Keratinocyte (primary cell): ENCODE measurements around the gene NTF4. TPM values are rescaled to one million over a fixed set of nuclear protein-coding genes. Genes with fewer than 3 reads are reported as not detected.

Experiments
- DNase-seq: peaks from one replicate; pipeline ENCODE4 v3.0.0-alpha.2; 2011; ENCODE audit warnings: low read depth, missing footprints, low spot score
- FAIRE-seq: peaks from 2 replicates; lab custom pipeline; 2011; peaks lifted over from hg19 to GRCh38; lab: Jason Lieb, UNC
- H2AFZ ChIP-seq: 2 replicates; pipeline ENCODE4 v1.6.0; 2012; ENCODE audit warnings: low read length, control low read depth, inconsistent platforms; ENCODE audit not compliant: control insufficient read depth
- H3K27ac ChIP-seq: 2 replicates; pipeline ENCODE4 v1.5.1; 2011; ENCODE audit warnings: low read length; ENCODE audit not compliant: control insufficient read depth, insufficient read depth
- H3K27me3 ChIP-seq: 3 replicates; pipeline ENCODE4 v1.6.0; 2011; ENCODE audit warnings: low read length; ENCODE audit not compliant: control insufficient read depth, insufficient read depth; ENCODE audit errors: extremely low read depth
- H3K36me3 ChIP-seq, 2 experiments: 2 replicates in 1 of 2; 3 replicates in 1 of 2; pipeline ENCODE4 v1.5.1; 2011; ENCODE audit warnings: low read length in 2 of 2, mild to moderate bottlenecking in 1 of 2; ENCODE audit not compliant: control insufficient read depth in 2 of 2, insufficient read depth in 2 of 2; ENCODE audit errors: extremely low read depth in 1 of 2
- H3K4me1 ChIP-seq: 3 replicates; pipeline ENCODE4 v1.5.1; 2011; ENCODE audit warnings: low read length; ENCODE audit not compliant: control insufficient read depth, insufficient read depth; ENCODE audit errors: extremely low read depth
- H3K4me2 ChIP-seq: 3 replicates; pipeline ENCODE4 v1.6.0; 2011; ENCODE audit warnings: low read depth, low read length; ENCODE audit not compliant: control insufficient read depth, insufficient read depth; ENCODE audit errors: extremely low read depth
- H3K4me3 ChIP-seq, 3 experiments: fragments of 200-600 bp in 1 of 3; sonication (generic) in 1 of 3; 2 replicates in 2 of 3; 3 replicates in 1 of 3; pipeline ENCODE4 v1.5.1; 2011 to 2016; ENCODE audit warnings: low read length in 3 of 3, mild to moderate bottlenecking in 3 of 3, control low read depth in 2 of 3, inconsistent platforms in 1 of 3, low read depth in 1 of 3, mixed read lengths in 1 of 3, mixed run types in 1 of 3, moderate library complexity in 1 of 3; ENCODE audit not compliant: control insufficient read depth in 2 of 3, insufficient read depth in 2 of 3; ENCODE audit errors: extremely low read depth in 1 of 3
- H3K79me2 ChIP-seq: 2 replicates; pipeline ENCODE4 v1.6.0; 2012; ENCODE audit warnings: low read length; ENCODE audit not compliant: control insufficient read depth, insufficient read depth
- H3K9ac ChIP-seq: 3 replicates; pipeline ENCODE4 v1.6.0; 2011; ENCODE audit warnings: low read length; ENCODE audit not compliant: control insufficient read depth, insufficient read depth; ENCODE audit errors: extremely low read depth
- H3K9me1 ChIP-seq: 3 replicates; pipeline ENCODE4 v1.6.0; 2011; ENCODE audit warnings: low read length; ENCODE audit not compliant: control insufficient read depth, insufficient read depth; ENCODE audit errors: extremely low read depth
- H3K9me3 ChIP-seq: 2 replicates; pipeline ENCODE4 v1.5.1; 2012; ENCODE audit warnings: low read depth, low read length; ENCODE audit not compliant: control insufficient read depth
- H4K20me1 ChIP-seq: 3 replicates; pipeline ENCODE4 v1.6.0; 2011; ENCODE audit warnings: low read length; ENCODE audit not compliant: control insufficient read depth, insufficient read depth; ENCODE audit errors: extremely low read depth
- EZH2 ChIP-seq: IDR thresholded peaks from one replicate; pipeline ENCODE4 v1.6.1; 2012; ENCODE audit warnings: inconsistent platforms, mild to moderate bottlenecking, low read length, moderate library complexity
- dilution Hi-C: fragments of 300-500 bp; cut with MboI; formaldehyde crosslinking; loops from one replicate; pipeline ENCODE4 v1.7.0; 2020; ENCODE audit warnings: low sequenced_read_pairs; ENCODE audit not compliant: extremely low pct_ligation_motif_present
- polyA plus RNA-seq, 5 experiments: library from polyadenylated mRNA; depleted of rRNA in 3 of 5; stranded (reverse) in 3 of 5; stranded (forward) in 1 of 5; unstranded in 1 of 5; fragments of >200 nt; gene quantifications; 1 replicate in 1 of 5; 2 replicates in 3 of 5; 3 replicates in 1 of 5; pipeline versions ENCODE4 v1.2.1 to v1.2.3, GENCODE V29; 2011 to 2012; ENCODE audit warnings: missing spikeins in 2 of 5, low read depth in 1 of 5, low replicate concordance in 1 of 5
- TF ChIP-seq, protein P1 (sequence below), 3 experiments: IDR thresholded peaks in 1 of 3; conservative IDR thresholded peaks in 1 of 3; optimal IDR thresholded peaks in 1 of 3; 2 replicates in 2 of 3; 3 replicates in 1 of 3; pipeline versions ENCODE3 to v1.5.1; 2011; ENCODE audit warnings: low read length in 3 of 3, mild to moderate bottlenecking in 3 of 3, moderate library complexity in 2 of 3, control low read depth in 1 of 3, inconsistent platforms in 1 of 3; ENCODE audit not compliant: insufficient read depth in 2 of 3; ENCODE audit errors: extremely low read depth in 1 of 3

NTF4 gene
- polyA plus RNA-seq, 1 donor (not counting 4 experiments of a cell fraction or from before 2014, with no cell fraction given) = 8.3 TPM

DNA sequence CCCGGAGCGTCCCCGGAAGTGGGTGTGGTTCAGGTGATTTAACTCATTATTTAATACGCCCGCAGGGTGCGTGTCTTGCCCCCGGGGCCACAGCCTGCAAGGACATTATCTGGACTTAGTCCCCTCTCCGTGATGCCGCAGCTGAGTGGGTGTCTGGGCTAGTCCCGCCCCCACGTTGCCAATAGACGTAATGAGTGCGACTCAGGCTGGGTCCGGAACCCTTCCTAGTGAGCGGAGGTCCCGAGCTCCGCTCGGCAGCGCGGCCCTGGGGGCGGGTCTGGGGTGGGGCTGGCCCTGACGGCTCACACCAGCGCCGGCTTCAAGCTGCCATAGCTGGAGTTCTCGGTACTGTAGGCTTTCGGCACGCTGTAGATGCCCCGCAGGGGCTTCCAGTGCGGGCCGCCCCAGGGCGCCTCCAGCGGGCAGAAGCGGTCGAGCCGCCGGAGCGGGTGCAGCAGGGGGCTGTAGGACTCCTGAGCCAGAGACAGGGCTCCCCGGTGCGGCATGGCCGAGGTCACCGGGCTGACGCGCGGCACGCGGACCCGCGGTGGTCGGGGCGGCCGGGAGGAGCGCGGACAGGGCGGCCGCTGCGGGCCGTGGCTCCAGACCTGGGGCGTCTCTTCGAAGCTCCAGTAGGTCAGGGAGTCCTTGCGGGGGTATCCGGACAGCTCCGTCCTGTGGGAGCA is 46.8 kb downstream of the NTF4 start:
- H3K27ac ChIP-seq = no peak overlapping the region
- no peak for FAIRE-seq

DNA sequence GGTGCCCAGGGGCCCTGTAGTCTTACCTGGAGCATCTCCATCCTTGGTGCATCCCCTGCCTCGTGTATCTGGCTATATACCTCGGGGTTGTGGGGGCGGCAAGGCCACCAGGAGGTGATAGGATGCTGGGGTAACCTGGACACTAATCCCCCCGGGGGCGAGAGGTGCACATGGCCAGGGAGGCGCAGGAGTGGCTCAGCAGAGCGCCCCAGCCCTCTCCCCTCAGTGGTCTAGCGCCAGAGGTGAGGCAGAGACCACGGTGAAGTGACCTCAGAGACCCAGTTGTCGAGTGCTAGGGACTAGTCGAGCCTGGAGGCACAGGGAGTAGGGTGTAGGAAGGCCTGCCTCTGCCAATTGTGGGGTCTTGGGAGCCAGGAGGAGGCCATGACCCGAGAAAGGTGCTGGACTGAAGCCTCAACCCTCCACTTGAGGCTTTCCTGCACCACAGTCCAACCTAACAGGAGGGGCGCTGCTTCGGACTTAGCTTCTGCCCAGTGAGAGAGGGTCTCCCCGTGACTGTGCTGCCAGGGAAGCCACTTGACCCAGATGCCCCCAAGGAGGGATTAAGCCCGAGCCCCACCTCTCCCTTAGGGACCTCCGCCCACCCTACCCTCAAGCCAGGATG is 47.5 kb downstream of the NTF4 start, which contains the start of gene LHB:
Gene LHB, minus strand, starts transcription at position 51 of the 625 bp plus-strand sequence. Its CDS starts 10 bp downstream, at position 41.
- dilution Hi-C loops = no loop called here
- no peak within 1 kb of the TSS for H3K9ac ChIP-seq

More for the DNA sequence above, 46.8 kb downstream of the NTF4 start:
- H3K27me3 ChIP-seq = peaks cover 11% of the 10 kb centered on the region
- no peaks in the 10 kb centered on the region for H3K9me3 ChIP-seq
- H3K4me3 ChIP-seq = peak overlapping the region; percentile 14 to 56 (median 35)
- dilution Hi-C loops = no loop called here
- H3K9me1 ChIP-seq = no peaks in the 10 kb centered on the region
- TF ChIP-seq EZH2 = no peak
- TF ChIP-seq, protein P1, sequence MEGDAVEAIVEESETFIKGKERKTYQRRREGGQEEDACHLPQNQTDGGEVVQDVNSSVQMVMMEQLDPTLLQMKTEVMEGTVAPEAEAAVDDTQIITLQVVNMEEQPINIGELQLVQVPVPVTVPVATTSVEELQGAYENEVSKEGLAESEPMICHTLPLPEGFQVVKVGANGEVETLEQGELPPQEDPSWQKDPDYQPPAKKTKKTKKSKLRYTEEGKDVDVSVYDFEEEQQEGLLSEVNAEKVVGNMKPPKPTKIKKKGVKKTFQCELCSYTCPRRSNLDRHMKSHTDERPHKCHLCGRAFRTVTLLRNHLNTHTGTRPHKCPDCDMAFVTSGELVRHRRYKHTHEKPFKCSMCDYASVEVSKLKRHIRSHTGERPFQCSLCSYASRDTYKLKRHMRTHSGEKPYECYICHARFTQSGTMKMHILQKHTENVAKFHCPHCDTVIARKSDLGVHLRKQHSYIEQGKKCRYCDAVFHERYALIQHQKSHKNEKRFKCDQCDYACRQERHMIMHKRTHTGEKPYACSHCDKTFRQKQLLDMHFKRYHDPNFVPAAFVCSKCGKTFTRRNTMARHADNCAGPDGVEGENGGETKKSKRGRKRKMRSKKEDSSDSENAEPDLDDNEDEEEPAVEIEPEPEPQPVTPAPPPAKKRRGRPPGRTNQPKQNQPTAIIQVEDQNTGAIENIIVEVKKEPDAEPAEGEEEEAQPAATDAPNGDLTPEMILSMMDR (optimal IDR thresholded peaks at IDR 0.05 in 1 of 3, IDR thresholded peaks at IDR 0.05 in 1 of 3, conservative IDR thresholded peaks at IDR 0.05 in 1 of 3; ENCODE audit: extremely low read depth in 1 of 3, insufficient read depth in 2 of 3, low read length in 3 of 3) = peak; percentile 29 to 49 (median 39)
- H2AFZ ChIP-seq = no peak overlapping the region
- peak overlapping the region; percentile 81 for H3K4me2 ChIP-seq
- no peaks in the 10 kb centered on the region for H4K20me1 ChIP-seq
- peaks cover 18% of the 10 kb centered on the region for H3K4me1 ChIP-seq
- H3K9ac ChIP-seq = peak overlapping the region; percentile 22
- no peaks in the 10 kb centered on the region for H3K79me2 ChIP-seq
- DNase-seq = no peak
- peaks cover 0 to 10% of the 10 kb centered on the region in 2 experiments for H3K36me3 ChIP-seq

More for the DNA sequence above, 47.5 kb downstream of the NTF4 start, which contains the start of gene LHB:
- Histone ChIP-seq H3K9me1 (no peaks in the 10 kb centered on the region), H3K27ac (no peak within 1 kb of the TSS), H3K36me3 (peaks cover 0 to 14% of the 10 kb centered on the region in 2 experiments), H3K9me3 (no peaks in the 10 kb centered on the region), H3K27me3 (peaks cover 11% of the 10 kb centered on the region), H3K4me2 (peak within 1 kb of the TSS; percentile 81), H2AFZ (no peak within 1 kb of the TSS), H3K79me2 (no peaks in the 10 kb centered on the region), H3K4me3 (peak within 1 kb of the TSS; percentile 14 to 56 (median 35)), H4K20me1 (no peaks in the 10 kb centered on the region), H3K4me1 (peaks cover 18% of the 10 kb centered on the region)
- no peak for DNase-seq
- TF ChIP-seq, protein P1 (optimal IDR thresholded peaks at IDR 0.05 in 1 of 3, IDR thresholded peaks at IDR 0.05 in 1 of 3, conservative IDR thresholded peaks at IDR 0.05 in 1 of 3; ENCODE audit: extremely low read depth in 1 of 3, insufficient read depth in 2 of 3, low read length in 3 of 3) = no peak
- TF ChIP-seq EZH2 = no peak
- no peak for FAIRE-seq
